Measurements from ENCODE around the gene RPRD2. TPM values are rescaled to one million over a fixed set of nuclear protein-coding genes. Genes with fewer than 3 reads are reported as not detected.

Gene RPRD2
- total and polyA plus RNA-seq, 4 donors: 5.4 to 9.7 (median 8.0) TPM

GRCh38 chr1:150405660-150406059, 41.7 kb downstream of the RPRD2 start:
- Histone ChIP-seq H3K4me1 (ENCODE audit: control insufficient read depth in 4 of 4, insufficient read depth in 4 of 4, low read length in 3 of 4) (peaks cover 4 to 39% (median 26%) of the 10 kb centered on the region in 4 donors), H3K27me3 (ENCODE audit: control insufficient read depth in 4 of 4, insufficient read depth in 4 of 4, low read length in 3 of 4) (no peaks in the 10 kb centered on the region), H3K27ac (ENCODE audit: low read depth in 1 of 2, low read length in 2 of 2) (no peak overlapping the region), H3K4me3 (ENCODE audit: low read depth in 1 of 3, low read length in 3 of 3) (no peak overlapping the region), H3K9ac (ENCODE audit: low read depth in 1 of 2, low read length in 2 of 2) (no peak overlapping the region), H3K9me3 (ENCODE audit: control insufficient read depth in 4 of 4, low read length in 3 of 4) (no peaks in the 10 kb centered on the region), H3K36me3 (ENCODE audit: control insufficient read depth in 4 of 4, insufficient read depth in 3 of 4, low read depth in 1 of 4, low read length in 3 of 4) (no peaks in the 10 kb centered on the region)
- WGBS: 39% methylated on average over 5 of the region's 5 CpGs
- no peak for TF ChIP-seq ZBTB33 (IDR thresholded peaks at IDR 0.05)
- peak in 1 of 2 donors; percentile 14 for TF ChIP-seq HNF4A (conservative IDR thresholded peaks at IDR 0.05)
- no peak for DNase-seq (ENCODE audit: low spot score)

GRCh38 chr1:150406483-150406882, 42.5 kb downstream of the RPRD2 start:
- peaks cover 6 to 41% (median 27%) of the 10 kb centered on the region in 4 donors for H3K4me1 ChIP-seq (ENCODE audit: control insufficient read depth in 4 of 4, insufficient read depth in 4 of 4, low read length in 3 of 4)
- H3K27ac ChIP-seq (ENCODE audit: low read depth in 1 of 2, low read length in 2 of 2): no peak overlapping the region
- TF ChIP-seq ZBTB33 (IDR thresholded peaks at IDR 0.05) (no peak), ATF3 (IDR thresholded peaks at IDR 0.05) (no peak), TAF1 (conservative IDR thresholded peaks at IDR 0.05) (no peak), MAX (IDR thresholded peaks at IDR 0.05) (no peak), SP1 (IDR thresholded peaks at IDR 0.05) (no peak), FOXA2 (IDR thresholded peaks at IDR 0.05) (no peak), RXRA (IDR thresholded peaks at IDR 0.05) (no peak), CTCF (IDR thresholded peaks at IDR 0.05; ENCODE audit: low read depth, low read length, missing input control) (no peak), HNF4G (IDR thresholded peaks at IDR 0.05) (no peak), RAD21 (IDR thresholded peaks at IDR 0.05) (no peak), HNF4A (conservative IDR thresholded peaks at IDR 0.05) (no peak)
- DNase-seq (ENCODE audit: low spot score): no peak
- H3K27me3 ChIP-seq (ENCODE audit: control insufficient read depth in 4 of 4, insufficient read depth in 4 of 4, low read length in 3 of 4): no peaks in the 10 kb centered on the region
- no peak overlapping the region for H3K4me3 ChIP-seq (ENCODE audit: low read depth in 1 of 3, low read length in 3 of 3)
- no peaks in the 10 kb centered on the region for H3K9me3 ChIP-seq (ENCODE audit: control insufficient read depth in 4 of 4, low read length in 3 of 4)
- no peaks in the 10 kb centered on the region for H3K36me3 ChIP-seq (ENCODE audit: control insufficient read depth in 4 of 4, insufficient read depth in 3 of 4, low read depth in 1 of 4, low read length in 3 of 4)
- no peak overlapping the region for H3K9ac ChIP-seq (ENCODE audit: low read depth in 1 of 2, low read length in 2 of 2)
- WGBS: 92% methylated on average over 8 of the region's 8 CpGs

- DNase-seq (ENCODE audit: low spot score): no peak
- WGBS: 90% methylated on average over 3 of the region's 3 CpGs
- TF ChIP-seq REST (IDR thresholded peaks at IDR 0.05) (no peak), HNF4G (IDR thresholded peaks at IDR 0.05) (no peak), CTCF (IDR thresholded peaks at IDR 0.05; ENCODE audit: low read depth, low read length, missing input control) (no peak), FOXA2 (IDR thresholded peaks at IDR 0.05) (no peak), MAX (IDR thresholded peaks at IDR 0.05) (no peak), SP1 (IDR thresholded peaks at IDR 0.05) (no peak), NR2F2 (IDR thresholded peaks at IDR 0.05) (no peak), GABPA (IDR thresholded peaks at IDR 0.05 in 1 of 2, conservative IDR thresholded peaks at IDR 0.05 in 1 of 2) (no peak)
These were observed 43.4 kb downstream of the RPRD2 start for GRCh38 chr1:150407330-150407729.

More at GRCh38 chr1:150407330-150407729, 43.4 kb downstream of the RPRD2 start:
- Histone ChIP-seq H3K36me3 (ENCODE audit: control insufficient read depth in 4 of 4, insufficient read depth in 3 of 4, low read depth in 1 of 4, low read length in 3 of 4) (no peaks in the 10 kb centered on the region), H3K27me3 (ENCODE audit: control insufficient read depth in 4 of 4, insufficient read depth in 4 of 4, low read length in 3 of 4) (no peaks in the 10 kb centered on the region), H3K4me3 (ENCODE audit: low read depth in 1 of 3, low read length in 3 of 3) (no peak overlapping the region), H3K27ac (ENCODE audit: low read depth in 1 of 2, low read length in 2 of 2) (no peak overlapping the region), H3K9me3 (ENCODE audit: control insufficient read depth in 4 of 4, low read length in 3 of 4) (no peaks in the 10 kb centered on the region), H3K4me1 (ENCODE audit: control insufficient read depth in 4 of 4, insufficient read depth in 4 of 4, low read length in 3 of 4) (peaks cover 6 to 41% (median 27%) of the 10 kb centered on the region in 4 donors), H3K9ac (ENCODE audit: low read depth in 1 of 2, low read length in 2 of 2) (no peak overlapping the region)

All from liver (tissue), 9 donors.